ENCODE measurements around the gene PTGS2. TPM values are rescaled to one million over a fixed set of nuclear protein-coding genes. Genes with fewer than 3 reads are reported as not detected.

Gene PTGS2
- total RNA-seq, 1 donor from 2014 or later = not detected

GRCh38 chr1:186628910-186629309, 51.3 kb downstream of the PTGS2 start:
- Mint-ChIP-seq H3K9me3 (ENCODE audit: low read depth) (no peaks in the 10 kb centered on the region), H3K27me3 (no peaks in the 10 kb centered on the region), H3K27ac (no peak overlapping the region), H3K4me1 (ENCODE audit: low read depth) (no peaks in the 10 kb centered on the region), H3K4me3 (ENCODE audit: low read depth) (no peak overlapping the region), H3K36me3 (ENCODE audit: insufficient read depth) (no peaks in the 10 kb centered on the region)
- no peak for TF ChIP-seq CTCF (IDR thresholded peaks at IDR 0.05; ENCODE audit: unreplicated experiment)
- DNase-seq (ENCODE audit: low spot score, unreplicated experiment) = no peak

GRCh38 chr1:186627019-186627418, 53.2 kb downstream of the PTGS2 start:
- TF ChIP-seq CTCF (IDR thresholded peaks at IDR 0.05; ENCODE audit: unreplicated experiment) = no peak
- Mint-ChIP-seq H3K4me3 (ENCODE audit: low read depth) (no peak overlapping the region), H3K27me3 (no peaks in the 10 kb centered on the region), H3K9me3 (ENCODE audit: low read depth) (no peaks in the 10 kb centered on the region), H3K36me3 (ENCODE audit: insufficient read depth) (no peaks in the 10 kb centered on the region), H3K4me1 (ENCODE audit: low read depth) (no peaks in the 10 kb centered on the region), H3K27ac (no peak overlapping the region)
- no peak for DNase-seq (ENCODE audit: low spot score, unreplicated experiment)

- H3K4me3 Mint-ChIP-seq (ENCODE audit: low read depth) = no peak overlapping the region
- no peaks in the 10 kb centered on the region for H3K27me3 Mint-ChIP-seq
- no peaks in the 10 kb centered on the region for H3K36me3 Mint-ChIP-seq (ENCODE audit: insufficient read depth)
- no peak for TF ChIP-seq CTCF (IDR thresholded peaks at IDR 0.05; ENCODE audit: unreplicated experiment)
- DNase-seq (ENCODE audit: low spot score, unreplicated experiment) = no peak
- no peaks in the 10 kb centered on the region for H3K9me3 Mint-ChIP-seq (ENCODE audit: low read depth)
- no peaks in the 10 kb centered on the region for H3K4me1 Mint-ChIP-seq (ENCODE audit: low read depth)
- H3K27ac Mint-ChIP-seq = no peak overlapping the region
These were observed 53.8 kb downstream of the PTGS2 start for GRCh38 chr1:186626356-186626932.

GRCh38 chr1:186623551-186623950, 56.7 kb downstream of the PTGS2 start:
- no peaks in the 10 kb centered on the region for H3K36me3 Mint-ChIP-seq (ENCODE audit: insufficient read depth)
- no peak for TF ChIP-seq CTCF (IDR thresholded peaks at IDR 0.05; ENCODE audit: unreplicated experiment)
- H3K27me3 Mint-ChIP-seq = no peaks in the 10 kb centered on the region
- no peak for DNase-seq (ENCODE audit: low spot score, unreplicated experiment)
- no peak overlapping the region for H3K27ac Mint-ChIP-seq
- H3K4me1 Mint-ChIP-seq (ENCODE audit: low read depth) = no peaks in the 10 kb centered on the region
- no peak overlapping the region for H3K4me3 Mint-ChIP-seq (ENCODE audit: low read depth)
- H3K9me3 Mint-ChIP-seq (ENCODE audit: low read depth) = no peaks in the 10 kb centered on the region

Other genes with a start within 250 kb of the PTGS2 start
- gene PDC, start 219.3 kb downstream of the PTGS2 start, total RNA-seq = not detected in 2 replicates
- 0.72 and 1.00 TPM in 2 replicates for gene PLA2G4A, start 148.5 kb upstream of the PTGS2 start, total RNA-seq

Data from progenitor cell of endocrine pancreas (in vitro differentiated cells).